GM19328 (cell line): ENCODE results near the gene ANKRD17.
"Not testable (repeated sequence)": the region's sequence is repeated elsewhere in the genome, so short reads cannot be mapped to it uniquely, and the experiment has no call there.

Experiments used
- ATAC-seq: cut with Tn5 transposase; IDR thresholded peaks from one replicate; pipeline ENCODE4 v1.9.1; 2021; ENCODE audit warnings: mild to moderate bottlenecking, moderate library complexity; ENCODE audit not compliant: unreplicated experiment

ANKRD17 gene

GRCh38 chr4:73208376-73208775 lies 50.2 kb downstream of the ANKRD17 start:
- ATAC-seq: no peak

- ATAC-seq: no peak
These were observed 52.4 kb downstream of the ANKRD17 start for GRCh38 chr4:73206236-73206635.

GRCh38 chr4:73205482-73205881 lies 53.1 kb downstream of the ANKRD17 start:
- ATAC-seq: no peak

- ATAC-seq: not testable (repeated sequence)
These were observed 54.6 kb downstream of the ANKRD17 start for GRCh38 chr4:73203976-73204375.

- ATAC-seq: no peak
These were observed 61.4 kb downstream of the ANKRD17 start for GRCh38 chr4:73197220-73197619.

- ATAC-seq: no peak
These were observed 64.5 kb downstream of the ANKRD17 start for GRCh38 chr4:73194064-73194463.

- no peak for ATAC-seq
These were observed 64.9 kb downstream of the ANKRD17 start for GRCh38 chr4:73193659-73194058.

- ATAC-seq: no peak
These were observed 65.4 kb downstream of the ANKRD17 start for GRCh38 chr4:73193155-73193554.

- no peak for ATAC-seq
These were observed 69.3 kb downstream of the ANKRD17 start for GRCh38 chr4:73189274-73189810.

GRCh38 chr4:73187325-73187724 lies 71.3 kb downstream of the ANKRD17 start:
- no peak for ATAC-seq

GRCh38 chr4:73185903-73186302 lies 72.7 kb downstream of the ANKRD17 start:
- ATAC-seq: no peak

- ATAC-seq: no peak
These were observed 77.4 kb downstream of the ANKRD17 start for GRCh38 chr4:73181231-73181630.

GRCh38 chr4:73178389-73178788 lies 80.2 kb downstream of the ANKRD17 start:
- no peak for ATAC-seq

- ATAC-seq: no peak
These were observed 86.4 kb downstream of the ANKRD17 start for GRCh38 chr4:73172161-73172560.

- no peak for ATAC-seq
These were observed 87.9 kb downstream of the ANKRD17 start for GRCh38 chr4:73170518-73171198.

- ATAC-seq: no peak
These were observed 92.4 kb downstream of the ANKRD17 start for GRCh38 chr4:73166212-73166611.

GRCh38 chr4:73161527-73162185 lies 96.9 kb downstream of the ANKRD17 start:
- no peak for ATAC-seq

GRCh38 chr4:73156394-73156793 lies 102.2 kb downstream of the ANKRD17 start:
- no peak for ATAC-seq

- no peak for ATAC-seq
These were observed 105.7 kb downstream of the ANKRD17 start for GRCh38 chr4:73152893-73153292.

GRCh38 chr4:73142995-73143547 lies 115.5 kb downstream of the ANKRD17 start:
- ATAC-seq: no peak

GRCh38 chr4:73139991-73140390 lies 118.6 kb downstream of the ANKRD17 start:
- ATAC-seq: no peak

- ATAC-seq: no peak
These were observed 119.4 kb downstream of the ANKRD17 start for GRCh38 chr4:73139245-73139644.
